Tibial artery (tissue), 4 donors: ENCODE measurements around the gene GALNT18.

ENCODE experiments used
- DNase-seq, 2 donors: peaks; one replicate each; pipeline ENCODE4 v3.0.0-alpha.2; 2019
- H3K27ac ChIP-seq, 2 donors: fragments of 200-600 bp; sonication (generic) in 1 of 2; 1 replicate in 1 of 2; 2 replicates in 1 of 2; pipeline ENCODE4 v1.5.1; 2018 to 2019; ENCODE audit warnings: mild to moderate bottlenecking in 1 of 2
- H3K27me3 ChIP-seq, 2 donors: fragments of 200-600 bp; sonication (generic) in 1 of 2; one replicate each; pipeline versions ENCODE4 v1.5.1 to v1.6.0; 2016 to 2019
- H3K36me3 ChIP-seq, 3 donors: fragments of 200-600 bp; sonication (generic) in 2 of 3; one replicate each; pipeline ENCODE4 v1.5.1; 2016 to 2019; ENCODE audit warnings: mild to moderate bottlenecking in 2 of 3
- H3K4me1 ChIP-seq, 4 donors: fragments of 200-600 bp; sonication (generic) in 2 of 4; 1 replicate in 3 of 4; 2 replicates in 1 of 4; pipeline ENCODE4 v1.5.1; 2016 to 2019
- H3K4me3 ChIP-seq, 2 donors: fragments of 200-600 bp; sonication (generic) in 1 of 2; 1 replicate in 1 of 2; 2 replicates in 1 of 2; pipeline ENCODE4 v1.5.1; 2018 to 2019; ENCODE audit warnings: mild to moderate bottlenecking in 2 of 2
- H3K9me3 ChIP-seq, 3 donors: fragments of 200-600 bp; sonication (generic) in 1 of 3; one replicate each; pipeline ENCODE4 v1.5.1; 2016 to 2019
- CTCF ChIP-seq, 2 experiments: fragments of 200-600 bp in 1 of 2; fragments of 450-650 bp in 1 of 2; IDR thresholded peaks; one replicate each; pipeline ENCODE4 v1.5.1; 2017 to 2019; ENCODE audit warnings: antibody characterized with exemption in 2 of 2, mild to moderate bottlenecking in 1 of 2, moderate library complexity in 1 of 2
- intact Hi-C: fragments of 100-400 bp; cut with DNase I; formaldehyde crosslinking; loops from one replicate; pipeline ENCODE4 v1.15.0; 2023; ENCODE audit warnings: low total_unique reads

Gene GALNT18

GRCh38 chr11:11426226-11426952 is 195.4 kb downstream of the GALNT18 start:
- Histone ChIP-seq H3K4me3 (no peak overlapping the region), H3K27me3 (no peaks in the 10 kb centered on the region), H3K4me1 (peaks cover 0 to 40% (median 15%) of the 10 kb centered on the region in 4 donors), H3K9me3 (no peaks in the 10 kb centered on the region), H3K27ac (peak overlapping the region; percentile 69 to 70), H3K36me3 (no peaks in the 10 kb centered on the region)
- no peak for DNase-seq
- TF ChIP-seq CTCF (IDR thresholded peaks at IDR 0.05) = no peak
- intact Hi-C loops = no loop called here

- peak overlapping the region; percentile 69 to 70 for H3K27ac ChIP-seq
- peaks cover 0 to 37% (median 15%) of the 10 kb centered on the region in 4 donors for H3K4me1 ChIP-seq
- no peaks in the 10 kb centered on the region for H3K27me3 ChIP-seq
- intact Hi-C loops = no loop called here
- DNase-seq = no peak
- no peak for TF ChIP-seq CTCF (IDR thresholded peaks at IDR 0.05)
- no peaks in the 10 kb centered on the region for H3K9me3 ChIP-seq
- H3K36me3 ChIP-seq = no peaks in the 10 kb centered on the region
- H3K4me3 ChIP-seq = no peak overlapping the region
Measured at GRCh38 chr11:11425806-11426205, 196.0 kb downstream of the GALNT18 start.

- no peaks in the 10 kb centered on the region for H3K36me3 ChIP-seq
- DNase-seq = no peak
- peaks cover 0 to 30% (median 22%) of the 10 kb centered on the region in 4 donors for H3K4me1 ChIP-seq
- no peaks in the 10 kb centered on the region for H3K27me3 ChIP-seq
- H3K4me3 ChIP-seq = no peak overlapping the region
- TF ChIP-seq CTCF (IDR thresholded peaks at IDR 0.05) = no peak
- intact Hi-C loops = no loop called here
- H3K27ac ChIP-seq = no peak overlapping the region
- H3K9me3 ChIP-seq = no peaks in the 10 kb centered on the region
Measured at GRCh38 chr11:11424688-11425087, 197.1 kb downstream of the GALNT18 start.

GRCh38 chr11:11422411-11423128 is 199.2 kb downstream of the GALNT18 start:
- no peaks in the 10 kb centered on the region for H3K36me3 ChIP-seq
- no peak overlapping the region for H3K27ac ChIP-seq
- H3K4me3 ChIP-seq = no peak overlapping the region
- no peak for TF ChIP-seq CTCF (IDR thresholded peaks at IDR 0.05)
- peaks cover 0 to 25% (median 20%) of the 10 kb centered on the region in 4 donors for H3K4me1 ChIP-seq
- no peak for DNase-seq
- H3K27me3 ChIP-seq = no peaks in the 10 kb centered on the region
- intact Hi-C loops = no loop called here
- no peaks in the 10 kb centered on the region for H3K9me3 ChIP-seq

GRCh38 chr11:11421509-11421908 is 200.3 kb downstream of the GALNT18 start:
- Histone ChIP-seq H3K27me3 (no peaks in the 10 kb centered on the region), H3K36me3 (no peaks in the 10 kb centered on the region), H3K4me1 (peaks cover 0 to 25% (median 20%) of the 10 kb centered on the region in 4 donors), H3K9me3 (no peaks in the 10 kb centered on the region), H3K4me3 (no peak overlapping the region), H3K27ac (no peak overlapping the region)
- DNase-seq = no peak
- no peak for TF ChIP-seq CTCF (IDR thresholded peaks at IDR 0.05)
- intact Hi-C loops = no loop called here
